HL-60 (cell line): ENCODE results near the gene ATP2B1.
A peak's percentile ranks its signal among the peaks of the same experiment; 100 is the strongest.

Experiments
- DNase-seq, 2 experiments: peaks; one replicate each; pipeline ENCODE4 v3.0.0-alpha.2; 2010 to 2020; ENCODE audit warnings: low read depth in 1 of 2, low spot score in 1 of 2
- H3K27ac ChIP-seq: fragments of 250-450 bp; sonication (Bioruptor Pico); replicated peaks from 2 replicates; pipeline ENCODE4 v1.5.1; 2020; ENCODE audit warnings: mild to moderate bottlenecking, moderate library complexity
- H3K27me3 ChIP-seq: fragments of 250-450 bp; sonication (Bioruptor Pico); 2 replicates; pipeline ENCODE4 v1.5.1; 2021; ENCODE audit warnings: mild to moderate bottlenecking, moderate library complexity; ENCODE audit not compliant: insufficient read depth, poor library complexity, severe bottlenecking
- H3K4me3 ChIP-seq: replicated peaks from 2 replicates; pipeline ENCODE4 v1.5.1; 2011; ENCODE audit warnings: mild to moderate bottlenecking, control low read depth, low read length; ENCODE audit not compliant: insufficient read depth
- CTCF ChIP-seq: IDR thresholded peaks from one replicate; pipeline ENCODE4 v1.5.1; 2011; ENCODE audit warnings: low read length, control low read depth, inconsistent platforms; ENCODE audit not compliant: insufficient read depth
- GABPA ChIP-seq: IDR thresholded peaks from 2 replicates; pipeline ENCODE4 v1.6.1; 2012; ENCODE audit warnings: low read depth
- POLR2AphosphoS5 ChIP-seq: IDR thresholded peaks from 2 replicates; pipeline ENCODE4 v1.6.1; 2012; ENCODE audit warnings: low read depth
- REST ChIP-seq: IDR thresholded peaks from 2 replicates; pipeline ENCODE4 v1.6.1; 2012; ENCODE audit warnings: low read depth; ENCODE audit not compliant: insufficient replicate concordance
- SPI1 ChIP-seq: IDR thresholded peaks from 2 replicates; pipeline ENCODE4 v1.6.1; 2012; ENCODE audit warnings: low read depth, mild to moderate bottlenecking, borderline replicate concordance

The ATP2B1 gene

GRCh38 chr12:89709157-89709994 lies 738 bp upstream of the ATP2B1 start:
- DNase-seq, result peak; percentile 97 to 98
- TF ChIP-seq CTCF (no peak), SPI1 (no peak), GABPA (no peak), REST (peak; percentile 57), POLR2AphosphoS5 (peak; percentile 79)
- Histone ChIP-seq H3K27ac (peak overlapping the region; percentile 81), H3K27me3 (no peaks in the 10 kb centered on the region), H3K4me3 (peak overlapping the region; percentile 85)

GRCh38 chr12:89707703-89708564 lies 704 bp downstream of the ATP2B1 start:
- 0 out of 2 replicates have a peak, but pooled peaks have one; percentile 4 for TF ChIP-seq POLR2AphosphoS5
- no peak for TF ChIP-seq SPI1
- TF ChIP-seq GABPA, result no peak
- no peak for TF ChIP-seq CTCF
- no peak for TF ChIP-seq REST
- Histone ChIP-seq H3K27ac (peak overlapping the region; percentile 70), H3K4me3 (peak overlapping the region; percentile 85), H3K27me3 (no peaks in the 10 kb centered on the region)
- peak in 1 of 2 experiments; percentile 23 for DNase-seq

GRCh38 chr12:89706986-89707702 lies 1.5 kb downstream of the ATP2B1 start:
- Histone ChIP-seq H3K27me3 (no peaks in the 10 kb centered on the region), H3K27ac (no peak overlapping the region), H3K4me3 (peak overlapping the region; percentile 85)
- no peak for DNase-seq
- no peak for TF ChIP-seq REST
- TF ChIP-seq POLR2AphosphoS5, result no peak
- TF ChIP-seq GABPA, result no peak
- no peak for TF ChIP-seq CTCF
- TF ChIP-seq SPI1, result no peak
